NCI-H2227 treated with DMSO at 0.1 percent for 48 hours (cell line): Measurements from ENCODE around the gene ENPP1.
"Not testable (repeated sequence)": the region's sequence is repeated elsewhere in the genome, so short reads cannot be mapped to it uniquely, and the experiment has no call there.

Source experiments
- DNase-seq: peaks from one replicate; lab custom pipeline; 2025; lab: John Stamatoyannopoulos, UW

ENPP1 gene

DNA sequence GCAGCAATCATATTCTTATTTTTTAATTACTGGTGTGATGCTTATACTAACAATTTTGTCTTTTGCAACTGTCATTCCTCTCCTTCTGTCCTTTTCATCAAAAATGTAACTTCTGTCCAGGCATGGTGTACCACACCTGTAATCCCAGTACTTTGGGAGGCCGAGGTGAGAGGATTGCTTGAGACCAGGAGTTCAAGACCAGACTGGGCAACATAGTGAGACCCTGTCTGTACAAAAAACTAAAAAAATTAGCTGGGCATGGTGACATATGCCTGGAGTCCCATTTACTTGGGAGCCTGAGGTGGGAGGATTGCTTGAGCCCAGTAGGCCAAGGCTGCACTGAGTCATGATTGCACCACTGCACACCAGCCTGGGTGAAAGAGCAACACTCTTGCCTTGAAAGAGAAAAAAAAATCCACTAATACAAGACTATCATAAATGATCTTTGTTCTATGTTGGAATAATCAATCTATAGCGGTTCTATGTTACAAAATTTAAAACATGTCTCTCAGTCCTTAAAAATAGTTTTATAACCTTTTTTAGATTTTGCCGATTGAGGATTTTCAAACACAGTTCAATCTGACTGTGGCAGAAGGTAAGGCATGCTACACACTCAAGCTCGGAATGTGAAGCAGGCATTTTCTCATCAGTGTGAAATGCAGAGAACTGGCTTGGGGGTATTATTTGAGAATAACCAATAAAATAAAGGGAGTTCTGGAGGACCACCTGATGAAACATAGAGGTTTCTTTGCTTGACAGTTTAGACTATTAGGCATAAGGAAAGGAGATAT lies 70.4 kb downstream of the ENPP1 start:
- DNase-seq = no peak

- no peak for DNase-seq
These were observed 75.2 kb downstream of the ENPP1 start for GRCh38 chr6:131883016-131883415.

- DNase-seq = no peak
These were observed 77.4 kb downstream of the ENPP1 start for GRCh38 chr6:131885237-131885636.

- DNase-seq = no peak
These were observed 78.7 kb downstream of the ENPP1 start for GRCh38 chr6:131886517-131886916.

DNA sequence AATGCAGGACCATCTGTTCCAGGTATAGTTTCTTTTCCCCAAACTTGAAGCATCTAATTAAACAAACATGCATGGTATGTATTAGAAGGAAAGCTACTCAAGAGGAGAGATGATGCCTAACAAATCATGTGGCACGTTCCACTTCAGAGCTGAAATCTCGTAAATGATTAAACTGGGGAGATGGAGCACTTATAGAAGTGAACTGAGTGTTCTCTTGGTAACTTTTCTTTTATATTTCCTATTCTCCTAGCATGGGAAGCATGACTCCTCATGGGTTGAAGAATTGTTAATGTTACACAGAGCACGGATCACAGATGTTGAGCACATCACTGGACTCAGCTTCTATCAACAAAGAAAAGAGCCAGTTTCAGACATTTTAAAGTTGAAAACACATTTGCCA lies 82.3 kb downstream of the ENPP1 start:
- DNase-seq = no peak

- DNase-seq = no peak
These were observed 85.4 kb downstream of the ENPP1 start for GRCh38 chr6:131893198-131893597.

- DNase-seq = no peak
These were observed 86.9 kb downstream of the ENPP1 start for GRCh38 chr6:131894493-131895424.

DNA sequence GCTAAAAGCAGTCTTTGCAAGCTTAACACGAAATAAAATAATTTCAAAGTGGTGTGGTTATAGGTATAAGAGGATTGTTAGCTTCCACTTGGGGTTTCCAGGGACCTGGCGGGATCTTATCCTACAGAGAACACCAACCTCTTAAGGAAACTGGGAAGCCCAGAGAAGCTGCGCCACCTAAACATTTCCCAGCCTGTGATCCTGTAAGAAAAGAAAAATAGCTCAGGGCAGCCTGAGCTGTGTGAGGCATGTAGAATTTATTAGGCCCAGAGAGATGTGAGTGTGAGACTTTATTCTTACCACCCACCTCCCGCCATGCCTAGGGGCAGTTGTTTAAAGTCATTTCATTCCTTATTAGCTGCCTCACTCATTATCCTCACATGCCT lies 89.2 kb downstream of the ENPP1 start:
- DNase-seq = no peak

DNA sequence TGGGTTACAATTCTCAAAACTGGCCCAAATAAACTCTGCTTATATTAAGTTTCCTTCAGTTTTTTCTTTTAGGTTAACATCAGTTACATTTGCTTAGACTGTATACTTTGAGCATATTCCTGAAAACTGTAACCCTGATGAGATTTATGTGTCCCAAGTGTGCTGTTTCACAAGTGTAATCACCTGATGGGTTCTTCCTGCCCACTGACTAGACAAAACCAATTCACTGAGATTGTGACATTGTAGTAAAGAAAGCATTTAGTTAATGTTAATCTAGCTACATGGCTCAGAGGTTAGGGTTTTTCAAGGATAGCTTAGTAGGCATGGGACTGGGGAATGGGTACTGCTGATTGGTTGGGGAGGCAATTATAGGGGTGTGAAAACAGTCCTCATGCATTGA lies 89.8 kb downstream of the ENPP1 start:
- no peak for DNase-seq

- no peak for DNase-seq
These were observed 90.9 kb downstream of the ENPP1 start for GRCh38 chr6:131898718-131899117.

GRCh38 chr6:131900231-131900630 lies 92.4 kb downstream of the ENPP1 start:
- no peak for DNase-seq

- DNase-seq = not testable (repeated sequence)
These were observed 93.6 kb downstream of the ENPP1 start for GRCh38 chr6:131901326-131901873.

DNA sequence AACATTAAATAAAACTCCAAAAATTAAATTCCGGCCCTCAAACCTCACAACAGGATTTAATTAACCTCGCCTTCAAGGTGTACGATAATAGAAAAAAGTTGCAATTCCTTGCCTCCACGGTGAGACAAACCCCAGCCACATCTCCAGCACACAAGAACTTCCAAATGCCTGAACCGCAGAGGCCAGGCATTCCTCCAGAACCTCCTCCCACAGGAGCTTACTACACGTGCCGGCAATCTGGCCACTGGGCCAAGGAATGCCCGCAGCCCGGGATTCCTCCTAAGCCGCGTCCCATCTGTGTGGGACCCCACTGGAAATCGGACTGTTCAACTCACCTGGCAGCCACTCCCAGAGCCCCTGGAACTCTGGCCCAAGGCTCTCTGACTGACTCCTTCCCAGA lies 95.9 kb downstream of the ENPP1 start:
- DNase-seq = not testable (repeated sequence)

- DNase-seq = not testable (repeated sequence)
These were observed 101.0 kb downstream of the ENPP1 start for GRCh38 chr6:131908787-131909186.

- DNase-seq = no peak
These were observed 101.8 kb downstream of the ENPP1 start for GRCh38 chr6:131909408-131910218.

DNA sequence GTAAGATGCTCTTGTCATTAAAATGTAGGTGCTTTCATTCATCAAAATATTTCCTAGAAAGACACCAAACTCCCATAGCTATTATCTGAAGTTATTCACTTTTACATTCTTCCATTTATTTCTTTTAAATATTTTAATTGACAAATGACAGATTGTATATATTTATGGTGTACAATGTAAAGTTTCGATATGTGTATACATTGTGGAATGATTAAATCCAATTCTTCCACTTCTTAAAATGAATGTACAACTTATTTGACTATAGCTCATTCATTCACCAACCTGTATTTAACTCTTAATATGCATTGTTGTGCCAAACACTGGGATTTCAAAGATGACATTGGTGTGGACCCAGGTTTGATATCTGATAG lies 102.4 kb downstream of the ENPP1 start:
- DNase-seq = no peak

DNA sequence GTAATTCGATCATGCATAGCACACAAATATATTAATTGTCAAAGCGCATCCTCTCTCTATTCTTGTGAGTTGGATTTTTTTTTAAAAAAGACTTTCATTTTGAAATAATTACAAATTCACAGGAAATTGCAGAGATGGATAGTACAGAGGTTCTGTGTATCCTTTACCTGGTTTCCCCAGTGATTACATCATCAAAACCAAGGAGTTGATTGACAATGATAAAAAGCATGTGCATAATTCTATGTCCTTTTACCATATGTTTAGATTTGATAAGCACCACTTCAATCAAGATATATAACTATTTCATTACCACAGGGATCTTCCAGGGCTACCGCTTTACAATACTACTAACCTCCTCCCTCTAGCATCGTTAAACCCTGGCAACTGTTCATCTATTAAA lies 103.1 kb downstream of the ENPP1 start:
- no peak for DNase-seq

DNA sequence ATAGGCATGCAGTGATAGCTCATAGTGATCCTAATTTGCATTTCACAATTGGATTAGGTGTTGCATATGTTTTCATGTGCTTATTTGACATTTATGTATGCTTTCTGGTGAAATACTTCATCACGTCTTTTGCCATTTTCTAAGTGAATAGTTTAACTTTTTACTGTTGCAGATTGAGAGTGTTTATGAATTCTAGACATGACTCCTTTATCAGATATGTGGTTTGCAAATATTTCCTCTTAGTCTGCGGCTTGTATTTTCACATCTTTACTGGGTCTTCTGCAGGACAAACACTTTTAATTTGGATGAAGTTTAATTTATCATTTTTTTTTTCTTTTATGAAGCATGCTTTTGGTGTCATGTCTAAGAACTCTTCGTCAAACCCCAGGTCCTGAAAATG lies 104.1 kb downstream of the ENPP1 start:
- no peak for DNase-seq

GRCh38 chr6:131914234-131914633 lies 106.4 kb downstream of the ENPP1 start:
- DNase-seq = no peak

GRCh38 chr6:131914967-131915751 lies 107.3 kb downstream of the ENPP1 start:
- no peak for DNase-seq
